Stimulated activated CD8-positive, alpha-beta memory T cell treated with anti-CD3 and anti-CD28 coated beads, Interleukin-4, amount 100 ng/mL, for 48 hours (primary cell): Measurements from ENCODE around the gene MACROH2A2.
A peak's percentile ranks its signal among the peaks of the same experiment; 100 is the strongest.
"Not testable (repeated sequence)": the region's sequence is repeated elsewhere in the genome, so short reads cannot be mapped to it uniquely, and the experiment has no call there.

ENCODE experiments used
- DNase-seq: peaks from one replicate; pipeline ENCODE4 v3.0.0-alpha.2; 2020

MACROH2A2 gene

DNA sequence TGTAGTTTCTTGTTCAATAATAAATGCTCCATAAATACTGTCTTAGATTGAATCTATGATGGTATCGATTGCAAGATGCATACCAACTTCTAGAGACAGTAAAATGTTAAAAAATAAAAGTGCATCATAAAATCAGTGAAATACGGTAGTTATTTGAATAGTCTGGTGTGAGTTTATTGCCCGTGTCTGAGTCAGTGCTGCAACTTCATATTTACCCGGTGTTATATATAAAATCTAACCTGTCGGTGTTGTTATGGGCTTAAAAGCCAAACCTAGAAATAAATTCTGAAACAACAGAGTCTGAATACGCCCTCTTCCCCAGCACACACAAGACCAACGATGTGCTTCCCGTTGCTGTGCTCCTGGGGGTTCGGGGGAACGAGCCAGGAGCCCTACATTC lies 16.3 kb downstream of the MACROH2A2 start:
- DNase-seq, result no peak

DNA sequence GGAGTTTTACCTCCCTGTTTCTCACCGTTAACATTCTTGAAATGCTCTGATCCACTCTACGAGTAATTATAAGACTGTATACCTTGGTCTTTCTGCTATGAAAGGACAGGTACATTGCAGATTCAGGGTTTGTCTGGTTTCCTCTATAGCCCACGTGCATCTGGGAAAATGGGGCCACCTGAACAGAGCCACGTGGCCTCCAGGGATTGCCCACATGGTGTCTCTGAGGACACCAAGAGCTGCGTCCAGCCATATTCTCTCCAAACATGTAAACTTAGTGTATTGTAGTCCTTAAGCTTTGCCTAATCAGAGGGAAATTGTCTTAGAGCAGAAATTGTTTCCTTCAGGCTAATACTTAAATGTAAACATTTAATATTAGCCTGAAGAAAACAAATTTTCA lies 16.7 kb downstream of the MACROH2A2 start:
- DNase-seq, result no peak

DNA sequence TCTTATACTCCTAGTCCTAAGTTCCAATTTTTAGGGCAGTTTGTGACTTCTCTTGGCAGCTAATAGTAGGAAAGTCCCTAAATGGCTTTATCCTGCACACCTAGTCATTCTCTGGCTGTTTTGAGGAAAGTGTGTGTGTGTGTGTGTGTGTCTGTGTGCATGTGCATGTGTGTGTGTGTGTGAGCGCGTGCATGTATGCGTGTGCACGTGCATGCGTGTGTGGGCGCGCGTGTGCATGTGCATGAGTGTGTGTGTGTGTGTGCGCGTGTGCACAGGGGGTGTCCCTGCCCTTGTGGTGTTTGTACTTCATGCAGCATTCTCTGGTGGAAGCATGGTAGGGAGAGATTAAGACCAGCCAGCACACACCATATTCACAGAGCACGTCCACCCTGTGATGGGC lies 18.2 kb downstream of the MACROH2A2 start:
- no peak for DNase-seq

DNA sequence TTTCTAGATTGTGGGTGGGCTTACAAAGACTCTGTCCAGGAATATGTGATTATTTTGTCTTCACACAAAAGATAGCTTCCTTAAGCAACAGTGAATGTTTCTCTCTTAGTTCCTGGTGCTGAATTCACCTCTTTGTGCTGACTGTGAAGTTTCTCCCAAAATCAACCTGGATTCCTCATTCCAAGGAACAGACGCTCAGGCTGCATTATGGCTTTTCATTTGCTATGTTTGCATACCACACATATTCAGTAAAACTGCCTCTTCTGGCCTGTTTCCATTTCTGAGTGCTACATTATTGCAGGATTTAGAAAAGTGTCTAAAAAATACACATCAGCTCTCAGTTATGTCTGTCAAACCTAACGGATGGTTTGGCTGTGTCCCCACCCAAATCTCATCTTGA lies 21.5 kb downstream of the MACROH2A2 start:
- no peak for DNase-seq

- DNase-seq, result no peak
These were observed 22.3 kb downstream of the MACROH2A2 start for GRCh38 chr10:70074971-70075370.

- DNase-seq, result no peak
These were observed 25.7 kb downstream of the MACROH2A2 start for GRCh38 chr10:70078329-70078728.

- no peak for DNase-seq
These were observed 26.3 kb downstream of the MACROH2A2 start for GRCh38 chr10:70078937-70079336.

DNA sequence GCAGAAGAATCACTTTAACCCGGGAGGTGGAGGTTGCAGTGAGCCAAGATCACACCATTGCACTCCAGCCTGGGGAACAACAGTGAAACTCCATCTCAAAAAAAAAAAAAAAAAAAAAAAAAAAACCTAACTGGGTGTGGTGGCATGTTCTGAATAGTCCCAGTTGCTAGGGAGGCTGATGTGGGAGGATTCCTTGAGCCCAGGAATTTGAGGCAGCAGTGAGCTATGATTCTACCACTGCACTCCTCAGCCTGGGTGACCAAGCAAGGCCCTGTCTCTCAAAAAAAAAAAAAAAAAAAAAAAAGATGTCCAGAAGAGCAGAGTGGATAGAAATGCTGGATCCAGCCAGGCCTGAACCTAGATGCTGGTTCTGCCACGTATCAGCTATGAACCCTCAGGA lies 28.1 kb downstream of the MACROH2A2 start:
- DNase-seq, result not testable (repeated sequence)

- DNase-seq, result no peak
These were observed 31.5 kb downstream of the MACROH2A2 start for GRCh38 chr10:70084189-70084588.

DNA sequence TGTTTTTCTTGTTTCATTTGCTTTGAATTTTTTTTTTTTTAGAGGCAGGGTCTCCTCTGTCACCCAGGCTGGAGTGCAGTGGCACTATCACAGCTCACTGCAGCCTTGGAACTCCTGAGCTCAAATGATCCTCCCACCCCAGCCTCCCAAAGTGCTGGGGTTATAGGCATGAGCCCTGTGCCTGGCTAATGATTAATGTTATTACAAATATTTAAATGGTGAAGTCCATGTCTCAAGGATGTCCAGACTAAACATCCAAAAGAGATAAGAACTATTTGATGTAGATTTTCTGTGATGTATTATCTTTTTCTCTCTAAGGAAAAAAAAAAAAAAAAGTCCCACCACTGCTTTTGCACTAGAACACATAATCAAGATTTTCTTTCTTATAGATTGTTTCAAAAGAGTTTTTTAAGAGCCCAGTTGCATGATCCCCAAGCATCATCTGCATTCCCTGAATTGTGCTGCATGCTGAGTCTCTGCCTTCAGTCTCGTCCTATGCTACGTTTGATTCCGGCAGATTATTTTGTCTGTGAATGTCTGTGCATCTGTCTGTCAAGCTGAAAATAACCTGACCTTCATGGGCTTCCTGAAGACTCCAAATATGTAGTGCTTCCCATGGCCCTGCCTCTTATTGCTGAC lies 33.4 kb downstream of the MACROH2A2 start:
- no peak for DNase-seq

DNA sequence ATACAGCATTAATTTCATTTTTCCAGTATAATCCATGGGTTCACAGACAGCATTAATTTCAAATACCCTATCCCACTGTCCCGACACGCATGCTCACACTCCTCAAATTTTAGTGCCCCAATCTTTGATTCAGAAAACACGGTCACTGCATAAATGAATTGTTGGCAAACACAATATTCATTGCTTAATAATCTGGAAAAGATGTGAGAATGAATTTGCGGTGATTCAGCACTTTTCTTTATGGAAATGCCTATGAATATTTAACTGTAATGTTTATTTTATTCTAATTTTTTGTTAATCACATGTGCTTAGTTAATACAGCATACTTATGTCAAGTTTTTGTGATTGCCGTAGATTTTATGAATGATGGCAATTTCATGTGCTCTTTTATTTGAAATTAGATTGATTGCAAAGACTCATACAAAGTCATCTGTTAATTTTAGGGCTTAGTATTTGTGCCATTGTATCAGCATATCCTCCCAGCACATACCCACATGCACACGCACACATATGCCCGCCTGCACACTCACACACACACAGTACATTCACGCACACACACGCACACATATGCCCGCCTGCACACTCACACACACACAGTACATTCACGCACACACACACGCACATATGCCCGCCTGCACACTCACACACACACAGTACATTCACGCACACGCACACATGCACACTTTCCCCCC lies 35.1 kb downstream of the MACROH2A2 start:
- DNase-seq, result no peak

DNA sequence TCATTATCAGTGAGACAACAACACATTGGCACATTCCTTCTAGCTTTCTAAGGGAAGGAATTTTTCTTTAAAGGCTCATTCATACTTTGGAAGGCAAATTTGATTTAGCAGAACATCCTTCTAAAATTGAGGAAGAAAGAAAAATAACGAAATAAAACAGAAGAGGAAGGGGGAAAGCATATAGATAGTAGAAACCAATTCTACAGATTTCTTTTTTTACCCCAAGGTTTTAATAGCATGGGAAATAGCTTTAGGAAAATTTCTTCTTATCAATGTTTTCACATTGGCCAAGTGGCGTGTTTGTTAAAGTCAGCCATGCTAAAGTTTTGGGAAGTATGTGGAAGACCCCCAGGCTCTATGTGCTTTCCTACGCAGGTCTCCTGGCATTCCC lies 35.7 kb downstream of the MACROH2A2 start:
- no peak for DNase-seq

DNA sequence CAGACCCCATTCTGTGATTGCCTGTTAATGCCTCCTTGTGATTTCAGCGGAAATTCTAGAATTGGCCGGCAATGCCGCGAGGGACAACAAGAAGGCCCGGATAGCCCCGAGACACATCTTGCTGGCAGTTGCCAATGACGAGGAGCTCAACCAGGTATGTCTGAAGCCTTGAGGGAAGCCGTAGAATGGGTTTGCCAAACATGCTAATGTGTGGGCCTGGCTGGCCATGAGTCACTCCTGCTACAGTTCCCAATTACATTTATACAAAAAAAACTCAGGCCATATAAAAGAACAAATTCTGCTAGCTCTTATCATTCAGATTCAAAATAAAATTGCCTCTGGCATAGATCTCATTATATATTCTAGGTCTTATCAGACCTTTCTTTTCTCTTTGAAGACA lies 37.4 kb downstream of the MACROH2A2 start:
- no peak for DNase-seq

GRCh38 chr10:70090951-70091350 lies 38.3 kb downstream of the MACROH2A2 start:
- no peak for DNase-seq

GRCh38 chr10:70092389-70092718 lies 39.7 kb downstream of the MACROH2A2 start:
- no peak for DNase-seq

- peak; percentile 48 for DNase-seq
These were observed 40.8 kb downstream of the MACROH2A2 start for GRCh38 chr10:70093335-70093944.

GRCh38 chr10:70094250-70094649 lies 41.6 kb downstream of the MACROH2A2 start:
- DNase-seq, result no peak

DNA sequence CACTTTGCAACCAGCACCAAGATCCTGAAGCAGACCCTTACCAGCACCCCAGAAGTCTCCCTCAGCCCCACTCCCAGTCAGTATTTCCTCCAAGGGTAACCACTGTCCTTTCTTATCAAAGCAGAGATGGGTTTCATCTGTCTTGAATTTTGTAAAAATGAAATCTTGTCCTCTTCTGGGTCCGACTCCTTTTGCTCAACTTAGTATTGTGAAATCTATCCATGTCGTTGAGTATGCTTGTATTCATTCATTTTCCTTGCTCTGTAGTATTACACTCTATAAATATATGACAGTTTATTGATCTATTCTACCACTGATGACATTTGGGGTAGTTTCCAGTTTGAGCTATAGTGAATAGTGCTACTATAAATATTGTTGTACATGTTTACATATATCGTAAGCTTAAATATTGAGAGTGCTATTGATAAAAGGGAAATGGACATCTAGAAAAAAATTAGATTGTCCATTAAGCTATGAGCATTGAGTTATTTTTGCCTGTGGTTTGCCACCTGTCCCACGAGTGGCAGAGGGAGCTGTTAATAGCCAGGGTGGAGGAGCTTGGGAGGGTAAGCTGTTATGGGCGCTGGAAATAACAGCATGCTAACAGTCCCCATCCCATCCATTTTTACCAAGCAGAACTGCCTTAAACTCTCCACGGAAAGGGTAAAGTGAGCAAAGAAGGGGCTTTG lies 43.5 kb downstream of the MACROH2A2 start:
- no peak for DNase-seq

DNA sequence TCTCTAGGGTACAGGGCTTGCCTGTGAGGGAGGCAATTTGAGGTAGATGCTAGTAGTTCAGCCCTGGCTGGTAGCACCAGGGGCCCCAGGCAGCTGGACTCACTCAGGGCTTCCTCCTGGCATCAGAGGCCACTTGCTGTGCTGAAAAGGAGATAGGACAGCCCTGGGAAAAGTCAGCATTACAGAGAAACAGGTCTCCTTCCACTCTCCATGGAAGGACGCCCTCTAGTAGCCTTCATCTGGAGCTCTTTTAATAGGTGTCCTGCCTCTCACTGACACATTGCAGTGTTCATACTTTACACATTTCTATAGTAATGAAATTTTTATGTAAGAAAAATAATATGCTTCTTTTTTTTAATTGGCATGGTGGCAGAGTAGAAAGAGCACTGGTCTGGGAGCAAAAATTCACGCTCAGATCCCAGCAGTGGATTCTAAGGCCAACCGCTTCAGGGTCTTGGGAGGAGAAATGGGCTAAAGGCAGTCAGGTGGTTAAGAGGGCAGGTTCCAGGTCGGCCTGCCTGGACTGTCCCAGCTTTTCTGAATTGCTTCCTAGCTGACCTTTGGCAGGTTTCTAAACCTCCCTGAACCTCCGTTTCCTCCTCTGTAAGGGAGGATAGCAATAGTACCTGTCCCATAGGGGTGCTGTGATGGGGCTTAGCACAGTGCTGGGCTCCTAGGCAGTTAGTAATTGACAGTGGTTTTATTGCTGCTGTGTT lies 44.2 kb downstream of the MACROH2A2 start:
- DNase-seq, result no peak

DNA sequence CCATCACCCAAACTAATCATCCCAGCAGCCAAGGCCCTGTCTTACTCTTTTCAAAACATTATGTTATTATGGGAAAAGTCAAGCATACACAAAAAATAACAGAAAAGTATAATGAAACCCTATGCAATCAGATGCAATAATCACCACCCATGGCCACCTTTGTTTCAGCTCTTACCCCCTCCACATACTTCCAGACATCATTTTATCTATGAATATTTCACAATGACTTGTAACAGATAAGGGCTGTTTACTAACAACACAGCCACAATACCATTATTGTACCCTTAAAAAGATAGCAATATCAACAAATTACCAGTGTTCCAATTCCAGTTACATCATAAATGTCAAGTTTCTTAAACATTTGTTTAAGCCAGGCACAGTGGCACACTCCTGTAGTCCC lies 44.8 kb downstream of the MACROH2A2 start:
- DNase-seq, result no peak

- no peak for DNase-seq
These were observed 45.6 kb downstream of the MACROH2A2 start for GRCh38 chr10:70098271-70098670.

DNA sequence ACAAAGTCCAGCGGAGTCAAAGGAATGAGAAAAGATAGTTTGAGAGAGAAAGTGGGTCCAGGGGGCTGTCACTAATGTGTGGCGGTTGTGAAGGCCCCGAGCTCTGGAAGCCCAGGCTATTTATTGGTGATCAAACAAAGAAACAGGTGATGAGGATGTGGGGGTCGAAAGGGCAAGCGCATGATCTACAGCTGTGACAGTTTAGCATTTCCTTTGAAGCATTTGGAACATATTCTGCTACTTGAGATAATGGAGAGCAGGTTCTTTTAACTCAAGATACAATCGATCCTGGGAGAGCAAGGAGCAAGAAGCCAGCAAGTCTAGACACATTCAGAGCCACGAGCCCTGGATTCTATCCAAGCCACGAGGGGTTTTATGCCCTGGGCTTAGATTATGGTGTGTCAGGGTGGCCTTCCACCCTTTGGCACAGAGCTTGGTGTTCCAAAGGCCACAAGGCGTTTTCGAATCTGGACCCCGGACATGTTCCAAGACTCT lies 48.5 kb downstream of the MACROH2A2 start:
- not testable (repeated sequence) for DNase-seq

- DNase-seq, result no peak
These were observed 49.0 kb downstream of the MACROH2A2 start for GRCh38 chr10:70101668-70102067.
